Rectal smooth muscle tissue (tissue), 1 donor: ENCODE data around the gene CDCA3.
"Not testable (repeated sequence)": the region's sequence is repeated elsewhere in the genome, so short reads cannot be mapped to it uniquely, and the experiment has no call there.

Experiments used
- H3K27ac ChIP-seq: one replicate; pipeline ENCODE4 v1.7.0; 2013; ENCODE audit warnings: low read depth, low read length, inconsistent platforms
- H3K27me3 ChIP-seq: one replicate; pipeline ENCODE4 v1.7.0; 2013; ENCODE audit warnings: low read length; ENCODE audit not compliant: control insufficient read depth, insufficient read depth
- H3K36me3 ChIP-seq: one replicate; pipeline ENCODE4 v1.7.0; 2013; ENCODE audit warnings: low read length; ENCODE audit not compliant: control insufficient read depth, insufficient read depth
- H3K4me1 ChIP-seq: one replicate; pipeline ENCODE4 v1.7.0; 2013; ENCODE audit warnings: low read length; ENCODE audit not compliant: control insufficient read depth, insufficient read depth
- H3K4me3 ChIP-seq: one replicate; pipeline ENCODE4 v1.7.0; 2013; ENCODE audit warnings: low read length
- H3K9ac ChIP-seq: one replicate; pipeline ENCODE4 v1.7.0; 2013; ENCODE audit warnings: low read length

The CDCA3 gene

GRCh38 chr12:6869049-6870021, 18.2 kb upstream of the CDCA3 start:
- H3K36me3 ChIP-seq, result peaks cover 24% of the 10 kb centered on the region
- H3K9ac ChIP-seq, result no peak overlapping the region
- no peak overlapping the region for H3K27ac ChIP-seq
- peaks cover 23% of the 10 kb centered on the region for H3K4me1 ChIP-seq
- H3K27me3 ChIP-seq, result no peaks in the 10 kb centered on the region
- H3K4me3 ChIP-seq, result peak overlapping the region; percentile 74

- peaks cover 24% of the 10 kb centered on the region for H3K36me3 ChIP-seq
- peak overlapping the region; percentile 99 for H3K27ac ChIP-seq
- H3K4me3 ChIP-seq, result peak overlapping the region; percentile 74
- H3K9ac ChIP-seq, result peak overlapping the region; percentile 76
- peaks cover 20% of the 10 kb centered on the region for H3K4me1 ChIP-seq
- H3K27me3 ChIP-seq, result no peaks in the 10 kb centered on the region
Measured at GRCh38 chr12:6868211-6869048, 17.3 kb upstream of the CDCA3 start.

GRCh38 chr12:6867413-6868210, 16.5 kb upstream of the CDCA3 start, which contains the start of gene TPI1:
Gene TPI1, plus strand, starts transcription at chr12:6867531. Its CDS starts 36 bp downstream, at chr12:6867567.
- H3K36me3 ChIP-seq, result peaks cover 29% of the 10 kb centered on the region

GRCh38 chr12:6866920-6867412, 15.9 kb upstream of the CDCA3 start:
- peaks cover 17% of the 10 kb centered on the region for H3K4me1 ChIP-seq
- peaks cover 29% of the 10 kb centered on the region for H3K36me3 ChIP-seq
- H3K27me3 ChIP-seq, result no peaks in the 10 kb centered on the region
- H3K4me3 ChIP-seq, result peak overlapping the region; percentile 80
- H3K27ac ChIP-seq, result peak overlapping the region; percentile 99
- H3K9ac ChIP-seq, result peak overlapping the region; percentile 75

More at GRCh38 chr12:6867413-6868210, 16.5 kb upstream of the CDCA3 start, which contains the start of gene TPI1:
- peak within 1 kb of the TSS; percentile 97 for H3K9ac ChIP-seq
- peaks cover 20% of the 10 kb centered on the region for H3K4me1 ChIP-seq
- peak within 1 kb of the TSS; percentile 99 for H3K27ac ChIP-seq
- H3K27me3 ChIP-seq, result no peaks in the 10 kb centered on the region
- peak within 1 kb of the TSS; percentile 80 for H3K4me3 ChIP-seq

GRCh38 chr12:6866163-6866919, 15.3 kb upstream of the CDCA3 start:
- H3K4me1 ChIP-seq, result peaks cover 15% of the 10 kb centered on the region
- H3K27ac ChIP-seq, result peak overlapping the region; percentile 99
- peak overlapping the region; percentile 80 for H3K4me3 ChIP-seq
- peaks cover 35% of the 10 kb centered on the region for H3K36me3 ChIP-seq
- no peaks in the 10 kb centered on the region for H3K27me3 ChIP-seq
- no peak overlapping the region for H3K9ac ChIP-seq

- H3K9ac ChIP-seq, H3K4me3 ChIP-seq, H3K27ac ChIP-seq, H3K27me3 ChIP-seq: not testable (repeated sequence)
- peaks cover 34% of the 10 kb centered on the region for H3K36me3 ChIP-seq
- peaks cover 15% of the 10 kb centered on the region for H3K4me1 ChIP-seq
Measured at GRCh38 chr12:6865307-6865706, 14.2 kb upstream of the CDCA3 start.

GRCh38 chr12:6863586-6864321, 12.7 kb upstream of the CDCA3 start:
- H3K27me3 ChIP-seq, result no peaks in the 10 kb centered on the region
- H3K4me1 ChIP-seq, result peaks cover 9% of the 10 kb centered on the region
- H3K27ac ChIP-seq, result no peak overlapping the region
- H3K4me3 ChIP-seq, result no peak overlapping the region
- H3K36me3 ChIP-seq, result peaks cover 32% of the 10 kb centered on the region
- no peak overlapping the region for H3K9ac ChIP-seq

GRCh38 chr12:6863033-6863432, 11.9 kb upstream of the CDCA3 start:
- Histone ChIP-seq H3K4me3 (no peak overlapping the region), H3K36me3 (peaks cover 37% of the 10 kb centered on the region), H3K27me3 (no peaks in the 10 kb centered on the region), H3K4me1 (peaks cover 3% of the 10 kb centered on the region), H3K27ac (no peak overlapping the region), H3K9ac (no peak overlapping the region)

GRCh38 chr12:6861391-6861790, 10.3 kb upstream of the CDCA3 start:
- H3K27ac ChIP-seq, result no peak overlapping the region
- no peaks in the 10 kb centered on the region for H3K4me1 ChIP-seq
- H3K27me3 ChIP-seq, result no peaks in the 10 kb centered on the region
- no peak overlapping the region for H3K4me3 ChIP-seq
- H3K36me3 ChIP-seq, result peaks cover 47% of the 10 kb centered on the region
- H3K9ac ChIP-seq, result no peak overlapping the region

GRCh38 chr12:6860942-6861341, 9.9 kb upstream of the CDCA3 start:
- Histone ChIP-seq H3K36me3 (peaks cover 52% of the 10 kb centered on the region), H3K9ac (no peak overlapping the region), H3K4me3 (no peak overlapping the region), H3K27ac (no peak overlapping the region), H3K27me3 (no peaks in the 10 kb centered on the region), H3K4me1 (no peaks in the 10 kb centered on the region)

GRCh38 chr12:6860116-6860515, 9.0 kb upstream of the CDCA3 start:
- no peak overlapping the region for H3K9ac ChIP-seq
- no peak overlapping the region for H3K27ac ChIP-seq
- H3K4me1 ChIP-seq, result no peaks in the 10 kb centered on the region
- peaks cover 55% of the 10 kb centered on the region for H3K36me3 ChIP-seq
- no peaks in the 10 kb centered on the region for H3K27me3 ChIP-seq
- H3K4me3 ChIP-seq, result no peak overlapping the region
